ENCODE results near the gene DDX21. TPM values are rescaled to one million over a fixed set of nuclear protein-coding genes. Genes with fewer than 3 reads are reported as not detected.

The DDX21 gene
- total and polyA plus RNA-seq, 2 of the 13 experiments (the other 11 are each of a cell fraction or from before 2014, with no cell fraction given) = 52.5 to 147 TPM

DNA sequence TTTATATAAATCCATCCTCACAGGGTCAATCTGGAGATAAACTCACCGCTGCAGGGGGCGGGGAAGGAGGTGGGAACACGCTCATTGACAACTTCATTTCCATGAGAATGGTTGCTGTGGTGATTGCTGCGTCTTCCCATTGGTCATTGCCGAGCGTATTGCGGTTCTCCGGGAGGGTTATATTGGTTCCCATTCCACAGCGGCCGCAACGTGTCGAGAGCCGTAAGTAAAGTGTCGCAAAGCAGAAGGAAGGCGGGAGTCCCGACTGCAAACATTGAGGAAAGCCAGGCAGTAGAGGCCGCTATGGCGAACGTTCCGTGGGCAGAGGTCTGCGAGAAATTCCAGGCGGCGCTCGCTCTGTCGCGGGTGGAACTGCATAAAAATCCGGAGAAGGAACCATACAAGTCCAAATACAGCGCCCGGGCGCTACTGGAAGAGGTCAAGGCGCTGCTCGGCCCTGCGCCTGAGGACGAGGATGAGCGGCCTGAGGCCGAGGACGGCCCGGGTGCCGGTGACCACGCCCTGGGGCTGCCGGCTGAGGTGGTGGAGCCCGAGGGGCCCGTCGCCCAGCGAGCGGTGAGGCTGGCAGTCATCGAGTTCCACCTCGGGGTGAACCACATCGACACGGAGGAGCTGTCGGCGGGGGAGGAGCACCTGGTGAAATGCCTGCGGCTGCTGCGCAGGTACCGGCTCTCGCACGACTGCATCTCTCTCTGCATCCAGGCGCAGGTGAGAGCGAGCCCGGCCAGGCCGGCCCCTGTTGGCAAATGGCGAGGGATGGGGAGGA lies 32.8 kb downstream of the DDX21 start, which contains the start of gene KIFBP (continued):
- TF ChIP-seq, protein P1, sequence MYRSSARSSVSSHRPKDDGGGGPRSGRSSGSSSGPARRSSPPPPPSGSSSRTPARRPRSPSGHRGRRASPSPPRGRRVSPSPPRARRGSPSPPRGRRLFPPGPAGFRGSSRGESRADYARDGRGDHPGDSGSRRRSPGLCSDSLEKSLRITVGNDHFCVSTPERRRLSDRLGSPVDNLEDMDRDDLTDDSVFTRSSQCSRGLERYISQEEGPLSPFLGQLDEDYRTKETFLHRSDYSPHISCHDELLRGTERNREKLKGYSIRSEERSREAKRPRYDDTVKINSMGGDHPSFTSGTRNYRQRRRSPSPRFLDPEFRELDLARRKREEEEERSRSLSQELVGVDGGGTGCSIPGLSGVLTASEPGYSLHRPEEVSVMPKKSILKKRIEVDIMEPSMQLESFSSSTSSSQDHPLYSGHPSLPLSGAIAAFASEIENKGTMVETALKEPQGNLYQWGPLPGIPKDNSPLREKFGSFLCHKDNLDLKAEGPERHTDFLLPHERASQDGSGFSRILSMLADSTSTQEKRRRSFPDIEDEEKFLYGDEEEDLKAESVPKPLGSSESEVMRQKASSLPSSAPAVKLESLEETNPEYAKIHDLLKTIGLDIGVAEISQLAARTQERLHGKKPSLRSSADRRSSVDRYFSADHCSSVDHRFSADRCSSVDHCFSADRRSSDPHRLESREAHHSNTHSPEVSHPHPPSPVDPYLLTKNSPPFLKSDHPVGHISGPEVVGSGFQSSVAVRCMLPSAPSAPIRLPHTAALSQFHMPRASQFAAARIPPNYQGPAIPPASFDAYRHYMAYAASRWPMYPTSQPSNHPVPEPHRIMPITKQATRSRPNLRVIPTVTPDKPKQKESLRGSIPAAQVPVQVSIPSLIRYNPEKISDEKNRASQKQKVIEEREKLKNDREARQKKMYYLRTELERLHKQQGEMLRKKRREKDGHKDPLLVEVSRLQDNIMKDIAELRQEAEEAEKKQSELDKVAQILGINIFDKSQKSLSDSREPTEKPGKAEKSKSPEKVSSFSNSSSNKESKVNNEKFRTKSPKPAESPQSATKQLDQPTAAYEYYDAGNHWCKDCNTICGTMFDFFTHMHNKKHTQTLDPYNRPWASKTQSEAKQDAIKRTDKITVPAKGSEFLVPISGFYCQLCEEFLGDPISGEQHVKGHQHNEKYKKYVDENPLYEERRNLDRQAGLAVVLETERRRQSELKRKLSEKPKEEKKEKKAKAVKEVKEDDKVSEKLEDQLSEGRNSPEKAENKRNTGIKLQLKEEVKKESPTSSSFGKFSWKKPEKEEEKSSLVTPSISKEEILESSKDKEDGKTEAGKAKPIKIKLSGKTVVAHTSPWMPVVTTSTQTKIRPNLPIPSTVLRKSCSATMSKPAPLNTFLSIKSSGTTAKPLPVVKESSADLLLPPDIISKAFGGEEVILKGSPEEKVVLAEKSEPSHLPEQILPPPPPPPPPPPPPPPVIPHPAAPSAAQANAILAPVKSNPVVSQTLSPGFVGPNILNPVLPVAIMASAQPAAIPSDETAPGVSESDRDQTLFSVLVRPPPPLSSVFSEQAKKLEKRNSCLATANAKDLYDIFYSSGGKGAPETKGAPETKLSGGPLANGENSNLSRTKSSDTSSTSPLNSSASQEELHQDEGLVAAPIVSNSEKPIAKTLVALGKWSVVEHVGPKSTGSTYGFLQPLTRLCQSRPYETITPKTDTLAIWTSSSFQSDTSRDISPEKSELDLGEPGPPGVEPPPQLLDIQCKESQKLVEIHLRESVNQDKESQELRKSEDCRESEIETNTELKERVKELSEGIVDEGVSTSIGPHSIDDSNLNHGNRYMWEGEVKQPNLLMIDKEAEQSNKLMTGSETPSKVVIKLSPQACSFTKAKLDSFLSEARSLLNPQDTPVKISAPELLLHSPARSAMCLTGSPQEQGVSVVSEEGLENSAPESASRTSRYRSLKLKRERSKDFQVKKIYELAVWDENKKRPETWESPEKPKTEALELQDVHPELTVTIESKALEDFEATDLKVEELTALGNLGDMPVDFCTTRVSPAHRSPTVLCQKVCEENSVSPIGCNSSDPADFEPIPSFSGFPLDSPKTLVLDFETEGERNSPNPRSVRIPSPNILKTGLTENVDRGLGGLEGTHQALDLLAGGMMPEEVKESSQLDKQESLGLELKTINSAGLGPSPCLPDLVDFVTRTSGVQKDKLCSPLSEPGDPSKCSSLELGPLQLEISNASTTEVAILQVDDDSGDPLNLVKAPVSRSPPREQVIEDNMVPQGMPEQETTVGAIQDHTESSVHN (CRISPR knock-in tag; IDR thresholded peaks at IDR 0.05) = 0 out of 2 replicates have a peak, but pooled peaks have one; percentile 54
- no peak for TF ChIP-seq ZNF143 (CRISPR knock-in tag; IDR thresholded peaks at IDR 0.05)
- no peak for TF ChIP-seq ZNF136 (CRISPR knock-in tag; IDR thresholded peaks at IDR 0.05; ENCODE audit: low read depth)
- TF ChIP-seq RXRA (CRISPR knock-in tag; IDR thresholded peaks at IDR 0.05) = peak; percentile 59
- TF ChIP-seq BRD4 (CRISPR knock-in tag; IDR thresholded peaks at IDR 0.05) = peak; percentile 37; the same call in 1 of the 2 replicates
- peak; percentile 89 for TF ChIP-seq YEATS2 (CRISPR knock-in tag; IDR thresholded peaks at IDR 0.05; ENCODE audit: borderline replicate concordance)
- peak; percentile 20; the same call in 1 of the 2 replicates for TF ChIP-seq ZNF12 (CRISPR knock-in tag; IDR thresholded peaks at IDR 0.05)
- TF ChIP-seq, protein P2, sequence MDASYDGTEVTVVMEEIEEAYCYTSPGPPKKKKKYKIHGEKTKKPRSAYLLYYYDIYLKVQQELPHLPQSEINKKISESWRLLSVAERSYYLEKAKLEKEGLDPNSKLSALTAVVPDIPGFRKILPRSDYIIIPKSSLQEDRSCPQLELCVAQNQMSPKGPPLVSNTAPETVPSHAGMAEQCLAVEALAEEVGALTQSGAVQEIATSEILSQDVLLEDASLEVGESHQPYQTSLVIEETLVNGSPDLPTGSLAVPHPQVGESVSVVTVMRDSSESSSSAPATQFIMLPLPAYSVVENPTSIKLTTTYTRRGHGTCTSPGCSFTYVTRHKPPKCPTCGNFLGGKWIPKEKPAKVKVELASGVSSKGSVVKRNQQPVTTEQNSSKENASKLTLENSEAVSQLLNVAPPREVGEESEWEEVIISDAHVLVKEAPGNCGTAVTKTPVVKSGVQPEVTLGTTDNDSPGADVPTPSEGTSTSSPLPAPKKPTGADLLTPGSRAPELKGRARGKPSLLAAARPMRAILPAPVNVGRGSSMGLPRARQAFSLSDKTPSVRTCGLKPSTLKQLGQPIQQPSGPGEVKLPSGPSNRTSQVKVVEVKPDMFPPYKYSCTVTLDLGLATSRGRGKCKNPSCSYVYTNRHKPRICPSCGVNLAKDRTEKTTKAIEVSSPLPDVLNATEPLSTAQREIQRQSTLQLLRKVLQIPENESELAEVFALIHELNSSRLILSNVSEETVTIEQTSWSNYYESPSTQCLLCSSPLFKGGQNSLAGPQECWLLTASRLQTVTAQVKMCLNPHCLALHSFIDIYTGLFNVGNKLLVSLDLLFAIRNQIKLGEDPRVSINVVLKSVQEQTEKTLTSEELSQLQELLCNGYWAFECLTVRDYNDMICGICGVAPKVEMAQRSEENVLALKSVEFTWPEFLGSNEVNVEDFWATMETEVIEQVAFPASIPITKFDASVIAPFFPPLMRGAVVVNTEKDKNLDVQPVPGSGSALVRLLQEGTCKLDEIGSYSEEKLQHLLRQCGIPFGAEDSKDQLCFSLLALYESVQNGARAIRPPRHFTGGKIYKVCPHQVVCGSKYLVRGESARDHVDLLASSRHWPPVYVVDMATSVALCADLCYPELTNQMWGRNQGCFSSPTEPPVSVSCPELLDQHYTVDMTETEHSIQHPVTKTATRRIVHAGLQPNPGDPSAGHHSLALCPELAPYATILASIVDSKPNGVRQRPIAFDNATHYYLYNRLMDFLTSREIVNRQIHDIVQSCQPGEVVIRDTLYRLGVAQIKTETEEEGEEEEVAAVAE (CRISPR knock-in tag; IDR thresholded peaks at IDR 0.05; ENCODE audit: borderline replicate concordance) = peak; percentile 99
- TF ChIP-seq SAP130 (CRISPR knock-in tag; IDR thresholded peaks at IDR 0.05; ENCODE audit: low read depth) = peak; percentile 95
- TF ChIP-seq ZFP37 (CRISPR knock-in tag; IDR thresholded peaks at IDR 0.05; ENCODE audit: borderline replicate concordance) = no peak
- peak; percentile 54 for TF ChIP-seq MED8 (CRISPR knock-in tag; IDR thresholded peaks at IDR 0.05; ENCODE audit: insufficient replicate concordance)
- TF ChIP-seq FIP1L1 (IDR thresholded peaks at IDR 0.05; ENCODE audit: borderline replicate concordance, insufficient read depth, low read depth, low read length) = no peak
- no peak for TF ChIP-seq MZF1 (CRISPR knock-in tag; IDR thresholded peaks at IDR 0.05; ENCODE audit: borderline replicate concordance)
- TF ChIP-seq, protein P3, sequence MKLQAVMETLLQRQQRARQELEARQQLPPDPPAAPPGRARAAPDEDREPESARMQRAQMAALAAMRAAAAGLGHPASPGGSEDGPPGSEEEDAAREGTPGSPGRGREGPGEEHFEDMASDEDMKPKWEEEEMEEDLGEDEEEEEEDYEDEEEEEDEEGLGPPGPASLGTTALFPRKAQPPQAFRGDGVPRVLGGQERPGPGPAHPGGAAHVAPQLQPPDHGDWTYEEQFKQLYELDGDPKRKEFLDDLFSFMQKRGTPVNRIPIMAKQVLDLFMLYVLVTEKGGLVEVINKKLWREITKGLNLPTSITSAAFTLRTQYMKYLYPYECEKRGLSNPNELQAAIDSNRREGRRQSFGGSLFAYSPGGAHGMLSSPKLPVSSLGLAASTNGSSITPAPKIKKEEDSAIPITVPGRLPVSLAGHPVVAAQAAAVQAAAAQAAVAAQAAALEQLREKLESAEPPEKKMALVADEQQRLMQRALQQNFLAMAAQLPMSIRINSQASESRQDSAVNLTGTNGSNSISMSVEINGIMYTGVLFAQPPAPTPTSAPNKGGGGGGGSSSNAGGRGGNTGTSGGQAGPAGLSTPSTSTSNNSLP (IDR thresholded peaks at IDR 0.05; ENCODE audit: low read depth, low read length) = peak; percentile 94

Data from HepG2 (cell line).